Measurements from ENCODE around the gene MRPL38.
A peak's percentile ranks its signal among the peaks of the same experiment; 100 is the strongest.
"Not testable (repeated sequence)": the region's sequence is repeated elsewhere in the genome, so short reads cannot be mapped to it uniquely, and the experiment has no call there.

The MRPL38 gene

DNA sequence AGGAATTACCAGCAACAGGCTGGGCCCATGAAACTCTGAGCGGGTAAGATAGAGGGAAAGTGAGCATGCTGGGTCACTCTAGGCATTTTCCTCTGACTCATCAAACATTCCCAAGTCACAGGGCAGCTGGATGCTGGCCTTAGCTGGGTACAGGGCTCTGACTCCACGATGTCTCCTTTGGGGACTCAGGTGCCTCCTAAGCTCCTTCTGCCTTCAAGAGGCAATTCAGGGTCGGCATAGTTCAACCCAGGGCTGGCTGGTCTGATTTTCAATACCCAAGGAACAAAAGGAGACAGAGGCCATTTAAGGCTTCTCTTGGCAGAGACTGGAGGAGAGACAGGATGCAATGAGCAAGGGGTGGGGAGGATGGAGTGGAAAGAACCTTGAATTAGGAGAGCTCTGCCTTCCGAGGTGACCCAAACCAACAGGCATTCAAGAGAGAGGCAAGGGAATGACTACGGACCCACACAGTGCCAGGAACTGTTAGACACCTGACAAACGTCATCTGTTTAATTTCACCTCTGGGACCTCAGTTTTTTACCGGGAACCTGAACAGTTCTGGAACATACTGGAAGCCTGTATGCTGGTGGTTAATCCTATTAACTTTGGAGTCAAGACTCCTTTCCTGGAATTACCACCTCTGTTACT, 50.5 kb downstream of the MRPL38 start:
- no peak for DNase-seq (ENCODE audit: low spot score)

DNA sequence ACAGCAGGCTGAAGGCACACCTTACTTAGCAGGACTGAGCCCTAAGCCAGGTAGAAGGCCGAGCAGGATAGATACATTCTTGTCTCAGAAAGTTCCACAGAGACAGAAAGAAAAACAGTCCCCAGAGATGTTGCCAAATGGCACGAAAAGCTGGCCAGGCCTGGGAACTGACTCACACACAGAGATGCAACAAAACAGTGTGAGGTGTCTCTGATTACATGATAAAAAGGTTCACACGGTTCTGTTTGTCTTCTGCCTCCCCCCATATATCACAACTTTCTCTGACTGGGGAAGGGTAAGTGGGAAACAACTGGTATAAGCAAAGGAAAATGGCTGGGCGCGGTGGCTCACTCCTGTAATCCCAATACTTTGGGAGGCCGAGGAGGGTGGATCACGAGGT, 51.3 kb downstream of the MRPL38 start:
- no peak for DNase-seq (ENCODE audit: low spot score)

DNA sequence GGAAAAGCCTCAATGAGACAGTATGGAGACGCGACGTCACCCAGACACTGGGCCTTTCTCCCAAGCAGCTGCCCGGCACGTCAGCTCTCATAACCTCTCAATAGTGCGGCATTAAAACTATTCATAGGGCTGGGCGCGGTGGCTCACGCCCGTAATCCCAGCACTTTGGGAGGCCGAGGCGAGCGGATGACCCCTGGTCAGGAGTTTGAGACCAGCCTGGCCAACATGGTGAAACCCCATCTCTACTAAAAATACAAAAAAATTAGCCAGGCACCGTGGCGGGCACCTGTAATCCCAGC, 53.0 kb downstream of the MRPL38 start:
- DNase-seq (ENCODE audit: low spot score) = not testable (repeated sequence)

DNA sequence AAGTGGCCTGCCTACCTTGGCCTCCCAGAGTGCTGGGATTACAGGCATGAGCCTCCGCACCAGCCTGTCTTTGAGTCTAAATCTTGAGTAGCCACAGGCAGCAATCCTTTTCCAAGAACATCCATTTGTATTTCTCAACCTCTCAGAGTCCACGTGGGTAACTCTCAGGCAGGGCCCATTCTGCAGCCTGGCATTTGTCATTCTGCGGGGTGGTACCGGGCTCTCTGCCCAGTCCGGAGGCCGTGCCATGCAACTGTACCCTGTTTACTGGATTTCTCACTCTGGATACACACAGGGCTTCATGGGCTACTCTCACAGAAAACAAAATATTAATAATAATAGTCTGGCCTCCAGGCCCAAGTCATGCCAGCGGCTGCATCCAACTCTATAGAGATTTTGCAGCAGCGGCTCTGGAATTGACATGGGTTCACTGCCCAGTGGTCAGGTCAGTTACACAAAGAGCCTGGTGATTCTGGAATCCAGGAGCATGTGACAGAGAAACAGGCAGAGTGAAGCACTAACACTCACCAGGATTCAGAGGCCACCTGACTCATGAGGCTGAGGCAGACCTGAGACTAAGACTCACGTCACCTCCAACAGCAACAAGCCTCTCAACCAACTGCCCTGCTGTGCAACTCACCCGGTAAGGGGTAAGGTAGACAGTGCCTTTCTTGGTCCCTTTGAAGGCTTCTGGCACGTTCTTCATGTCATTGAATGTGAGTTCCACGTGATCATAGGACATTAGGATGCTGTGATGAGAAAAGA, 53.6 kb downstream of the MRPL38 start:
- peak; percentile 37 for DNase-seq (ENCODE audit: low spot score)

DNA sequence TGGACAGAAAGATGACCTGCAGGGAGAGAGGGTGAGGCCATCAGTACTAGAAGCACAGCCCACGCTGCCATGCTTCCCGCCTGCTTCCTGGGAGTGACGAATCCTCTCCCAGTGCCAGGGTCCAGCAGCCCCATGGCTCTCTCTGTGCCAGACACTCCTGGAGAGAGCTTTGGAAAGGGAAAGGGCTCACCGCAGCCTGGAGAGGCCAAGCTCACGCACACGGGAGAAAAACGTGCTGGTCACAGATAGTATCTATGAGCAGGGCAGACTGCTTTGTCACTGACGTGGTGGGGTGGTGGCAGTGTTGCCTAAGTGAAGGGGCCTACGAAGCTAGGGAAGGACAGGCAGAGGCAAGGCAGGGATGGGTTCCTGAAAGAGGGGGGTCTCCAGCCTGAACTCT, 55.0 kb downstream of the MRPL38 start:
- no peak for DNase-seq (ENCODE audit: low spot score)

DNA sequence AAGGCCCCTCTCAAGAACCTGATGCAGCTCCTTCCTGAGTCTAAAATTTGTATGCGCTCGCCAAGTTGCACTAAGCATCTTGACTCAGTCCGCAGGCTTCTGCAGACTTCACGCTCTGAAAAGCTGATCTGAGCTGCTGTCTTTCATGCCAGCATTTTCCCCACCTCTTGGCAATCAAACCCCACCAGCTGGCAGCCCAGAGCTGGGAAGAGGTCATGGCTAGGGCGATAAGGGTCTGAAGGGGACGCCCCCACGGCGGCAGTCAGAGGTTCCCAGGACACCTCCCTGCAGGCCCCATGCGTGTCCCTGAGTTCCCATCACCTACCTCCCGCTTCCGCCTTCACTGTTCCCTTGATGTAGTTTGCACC, 55.4 kb downstream of the MRPL38 start:
- no peak for DNase-seq (ENCODE audit: low spot score)
